ENCODE data around the gene TRABD.
"Not testable (repeated sequence)": the region's sequence is repeated elsewhere in the genome, so short reads cannot be mapped to it uniquely, and the experiment has no call there.

- not testable (repeated sequence) for TF ChIP-seq POLR2A, CTCF (IDR thresholded peaks at IDR 0.05)
Observed at GRCh38 chr22:50147258-50148165, 38.2 kb upstream of the TRABD start.

All from testis (tissue), 2 donors.